Brain microvascular endothelial cell (primary cell): ENCODE results near the gene GRAMD1B.

Source experiments
- DNase-seq: peaks from one replicate; pipeline ENCODE4 v3.0.0-alpha.2; 2020
- H3K27ac ChIP-seq: fragments of 250-450 bp; sonication (Bioruptor Pico); 2 replicates; pipeline ENCODE4 v1.5.1; 2020; ENCODE audit warnings: mild to moderate bottlenecking, moderate library complexity
- H3K27me3 ChIP-seq: fragments of 250-450 bp; sonication (Bioruptor Pico); replicated peaks from 2 replicates; pipeline ENCODE4 v1.5.1; 2020; ENCODE audit warnings: mild to moderate bottlenecking
- H3K36me3 ChIP-seq: fragments of 250-450 bp; sonication (Bioruptor Pico); replicated peaks from 2 replicates; pipeline ENCODE4 v1.5.1; 2020; ENCODE audit warnings: mild to moderate bottlenecking
- H3K4me3 ChIP-seq: 2 replicates; pipeline ENCODE4 v1.5.1; 2011; ENCODE audit warnings: low read depth, mild to moderate bottlenecking, control low read depth, low read length, moderate library complexity
- CTCF ChIP-seq: IDR thresholded peaks from 2 replicates; pipeline ENCODE4 v1.5.1; 2011; ENCODE audit warnings: low read depth, mild to moderate bottlenecking, moderate library complexity, low read length, control low read depth, inconsistent platforms; ENCODE audit errors: missing control alignments
- in situ Hi-C: cut with HindIII; loops from 2 replicates; pipeline ENCODE4 v1.10.0; 2017; ENCODE audit warnings: low sequenced_read_pairs, low pct_ligation_motif_present

The GRAMD1B gene

GRCh38 chr11:123584737-123585136, 154.7 kb downstream of the GRAMD1B start:
- DNase-seq: no peak
- Histone ChIP-seq H3K4me3 (no peak overlapping the region), H3K27ac (no peak overlapping the region), H3K36me3 (no peaks in the 10 kb centered on the region), H3K27me3 (no peaks in the 10 kb centered on the region)
- no peak for TF ChIP-seq CTCF
- in situ Hi-C loops: no loop called here

DNA sequence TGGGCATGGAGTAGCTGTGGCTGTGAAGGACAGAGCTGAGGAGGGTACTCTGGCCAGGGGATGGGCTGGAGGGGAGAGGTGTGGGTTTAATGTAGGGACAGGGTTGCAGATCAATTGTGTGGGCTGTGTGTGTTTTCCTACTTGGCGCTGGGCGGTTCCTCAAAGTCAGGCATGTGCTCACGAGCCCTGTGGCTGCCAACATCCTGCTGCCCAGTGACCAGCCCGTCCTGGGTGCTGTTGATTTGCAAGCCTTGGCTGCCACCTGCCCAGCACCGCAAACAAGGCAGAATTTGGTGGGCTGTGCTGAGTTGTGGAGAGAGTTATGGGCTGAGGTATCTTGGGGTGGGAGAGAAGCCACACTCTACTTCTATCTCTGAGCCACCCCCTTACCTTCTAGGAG, 155.1 kb downstream of the GRAMD1B start:
- H3K36me3 ChIP-seq: no peaks in the 10 kb centered on the region
- no peak for TF ChIP-seq CTCF
- H3K27me3 ChIP-seq: no peaks in the 10 kb centered on the region
- in situ Hi-C loops: no loop called here
- DNase-seq: no peak
- H3K27ac ChIP-seq: no peak overlapping the region
- no peak overlapping the region for H3K4me3 ChIP-seq

- no peak overlapping the region for H3K27ac ChIP-seq
- TF ChIP-seq CTCF: no peak
- DNase-seq: no peak
- in situ Hi-C loops: no loop called here
- no peaks in the 10 kb centered on the region for H3K36me3 ChIP-seq
- H3K4me3 ChIP-seq: no peak overlapping the region
- H3K27me3 ChIP-seq: no peaks in the 10 kb centered on the region
These were observed 155.6 kb downstream of the GRAMD1B start for GRCh38 chr11:123585706-123586105.

DNA sequence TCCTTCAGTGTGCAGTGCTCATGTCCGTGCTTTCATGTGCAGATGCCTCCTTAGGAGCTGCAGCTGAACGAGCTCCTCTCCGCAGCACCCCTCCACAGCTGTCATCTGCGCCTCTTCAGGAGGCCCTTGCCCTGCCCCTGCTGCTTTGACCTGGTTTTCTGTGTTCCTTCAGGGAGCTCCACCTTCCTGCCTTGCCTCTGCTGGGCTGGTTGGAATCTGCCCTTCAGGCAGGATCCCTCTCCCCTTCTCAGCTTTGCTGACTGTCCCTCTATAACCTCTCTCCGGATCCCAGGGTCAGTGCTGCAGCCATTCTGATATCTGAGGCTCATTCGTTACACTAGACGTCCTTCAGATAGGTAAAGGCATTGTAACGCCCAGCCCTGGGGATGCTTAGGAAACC, 156.5 kb downstream of the GRAMD1B start:
- TF ChIP-seq CTCF: no peak
- no peak overlapping the region for H3K4me3 ChIP-seq

GRCh38 chr11:123587044-123587443, 157.0 kb downstream of the GRAMD1B start:
- no peak for DNase-seq
- in situ Hi-C loops: no loop called here
- H3K36me3 ChIP-seq: no peaks in the 10 kb centered on the region

More for the DNA sequence above, 156.5 kb downstream of the GRAMD1B start:
- no peak overlapping the region for H3K27ac ChIP-seq
- H3K36me3 ChIP-seq: no peaks in the 10 kb centered on the region
- no peaks in the 10 kb centered on the region for H3K27me3 ChIP-seq
- in situ Hi-C loops: no loop called here
- no peak for DNase-seq

More at GRCh38 chr11:123587044-123587443, 157.0 kb downstream of the GRAMD1B start:
- no peak overlapping the region for H3K27ac ChIP-seq
- TF ChIP-seq CTCF: no peak
- H3K4me3 ChIP-seq: no peak overlapping the region
- no peaks in the 10 kb centered on the region for H3K27me3 ChIP-seq
